H9 (cell line): ENCODE data around the gene VARS1. TPM values are rescaled to one million over a fixed set of nuclear protein-coding genes. Genes with fewer than 3 reads are reported as not detected.

Experiments
- DNase-seq: peaks from one replicate; pipeline ENCODE4 v3.0.0-alpha.2; 2017
- H2AFZ ChIP-seq: one replicate; pipeline ENCODE4 v1.6.1; 2013; ENCODE audit warnings: mild to moderate bottlenecking, low read length, control low read depth, moderate library complexity
- H2AK5ac ChIP-seq: 2 replicates; pipeline ENCODE4 v1.6.1; 2013; ENCODE audit warnings: low read length, control low read depth, mixed read lengths; ENCODE audit not compliant: insufficient read length
- H2BK120ac ChIP-seq: one replicate; pipeline ENCODE4 v1.6.1; 2013; ENCODE audit warnings: low read depth, mild to moderate bottlenecking, low read length, control low read depth, inconsistent platforms; ENCODE audit not compliant: poor library complexity, severe bottlenecking
- H2BK12ac ChIP-seq: 2 replicates; pipeline ENCODE4 v1.6.1; 2013; ENCODE audit warnings: low read length, control low read depth, mixed read lengths, low read depth; ENCODE audit not compliant: insufficient read length
- H2BK15ac ChIP-seq: 2 replicates; pipeline ENCODE4 v1.6.1; 2013; ENCODE audit warnings: low read depth, low read length, control low read depth
- H2BK20ac ChIP-seq: one replicate; pipeline ENCODE4 v1.6.1; 2013; ENCODE audit warnings: low read depth, mild to moderate bottlenecking, low read length, control low read depth, inconsistent platforms; ENCODE audit not compliant: poor library complexity, severe bottlenecking
- H2BK5ac ChIP-seq: 2 replicates; pipeline ENCODE4 v1.6.1; 2013; ENCODE audit warnings: low read length, control low read depth, mixed read lengths; ENCODE audit not compliant: insufficient read length
- H3K14ac ChIP-seq: 2 replicates; pipeline ENCODE4 v1.6.1; 2013; ENCODE audit warnings: low read length, control low read depth; ENCODE audit not compliant: insufficient read depth
- H3K18ac ChIP-seq: 2 replicates; pipeline ENCODE4 v1.6.1; 2013; ENCODE audit warnings: low read depth, mild to moderate bottlenecking, mixed read lengths, low read length, control low read depth; ENCODE audit not compliant: insufficient read length
- H3K23ac ChIP-seq: 2 replicates; pipeline ENCODE4 v1.6.1; 2013; ENCODE audit warnings: low read length, control low read depth, mixed read lengths, low read depth; ENCODE audit not compliant: insufficient read length
- H3K23me2 ChIP-seq: 2 replicates; pipeline ENCODE4 v1.6.1; 2013; ENCODE audit warnings: low read depth, mild to moderate bottlenecking, mixed read lengths, low read length, control low read depth; ENCODE audit not compliant: insufficient read length, poor library complexity, severe bottlenecking
- H3K27ac ChIP-seq: 2 replicates; pipeline ENCODE4 v1.5.1; 2013; ENCODE audit warnings: low read length, control low read depth, mixed read lengths, low read depth; ENCODE audit not compliant: insufficient read length
- H3K27me3 ChIP-seq: 2 replicates; pipeline ENCODE4 v1.6.1; 2013; ENCODE audit warnings: low read length, control low read depth, inconsistent platforms; ENCODE audit not compliant: insufficient read depth
- H3K4ac ChIP-seq: 2 replicates; pipeline ENCODE4 v1.6.1; 2013; ENCODE audit warnings: low read depth, mild to moderate bottlenecking, control low read depth, inconsistent platforms, low read length, moderate library complexity
- H3K4me1 ChIP-seq: 2 replicates; pipeline ENCODE4 v1.6.1; 2013; ENCODE audit warnings: low read length, control low read depth, inconsistent platforms; ENCODE audit not compliant: insufficient read depth
- H3K4me2 ChIP-seq: 2 replicates; pipeline ENCODE4 v1.6.1; 2013; ENCODE audit warnings: low read length, control low read depth, mixed read lengths; ENCODE audit not compliant: insufficient read length, insufficient read depth
- H3K56ac ChIP-seq: 2 replicates; pipeline ENCODE4 v1.6.1; 2013; ENCODE audit warnings: low read depth, mild to moderate bottlenecking, mixed read lengths, low read length, control low read depth; ENCODE audit not compliant: insufficient read length
- H3K79me1 ChIP-seq: 2 replicates; pipeline ENCODE4 v1.6.1; 2013; ENCODE audit warnings: low read depth, mild to moderate bottlenecking, moderate library complexity, low read length, control low read depth, inconsistent platforms; ENCODE audit not compliant: insufficient read depth, poor library complexity, severe bottlenecking
- H3K79me2 ChIP-seq: 2 replicates; pipeline ENCODE4 v1.6.1; 2013; ENCODE audit warnings: low read length, control low read depth, inconsistent platforms; ENCODE audit not compliant: insufficient read depth
- H3K9ac ChIP-seq: 2 replicates; pipeline ENCODE4 v1.6.1; 2013; ENCODE audit warnings: low read length, control low read depth, mixed read lengths; ENCODE audit not compliant: insufficient read length; ENCODE audit errors: extremely low read depth
- H3K9me3 ChIP-seq: one replicate; pipeline ENCODE4 v1.6.1; 2013; ENCODE audit warnings: low read depth, low read length, inconsistent platforms; ENCODE audit not compliant: control insufficient read depth
- H3T11ph ChIP-seq: one replicate; pipeline ENCODE4 v1.6.1; 2013; ENCODE audit warnings: mild to moderate bottlenecking, low read length, control low read depth, inconsistent platforms
- H4K20me1 ChIP-seq: one replicate; pipeline ENCODE4 v1.6.1; 2013; ENCODE audit not compliant: control insufficient read depth, insufficient read length, insufficient read depth
- H4K5ac ChIP-seq: 2 replicates; pipeline ENCODE4 v1.6.1; 2013; ENCODE audit warnings: low read depth, mild to moderate bottlenecking, mixed read lengths, low read length, control low read depth; ENCODE audit not compliant: insufficient read length
- H4K8ac ChIP-seq: replicated peaks from 2 replicates; pipeline ENCODE4 v1.6.1; 2013; ENCODE audit warnings: low read length, control low read depth, mixed read lengths, low read depth; ENCODE audit not compliant: insufficient read length
- H4K91ac ChIP-seq: 2 replicates; pipeline ENCODE4 v1.6.1; 2013; ENCODE audit warnings: low read depth, mild to moderate bottlenecking, moderate library complexity, mixed read lengths, low read length, control low read depth; ENCODE audit not compliant: insufficient read length
- H3K27ac Mint-ChIP-seq, 3 experiments: 2 replicates in 2 of 3; 3 replicates in 1 of 3; pipeline ENCODE4 v1.8.0; 2020 to 2021; ENCODE audit warnings: mixed read lengths in 3 of 3, mild to moderate bottlenecking in 1 of 3, moderate library complexity in 1 of 3
- H3K27me3 Mint-ChIP-seq: 2 replicates; pipeline ENCODE4 v1.8.0; 2021; ENCODE audit warnings: low read depth, mild to moderate bottlenecking, moderate library complexity, mixed read lengths
- H3K36me3 Mint-ChIP-seq, 3 experiments: 2 replicates in 2 of 3; 3 replicates in 1 of 3; pipeline ENCODE4 v1.8.0; 2020 to 2021; ENCODE audit warnings: low read depth in 3 of 3, mixed read lengths in 3 of 3; ENCODE audit not compliant: insufficient read depth in 1 of 3
- H3K4me1 Mint-ChIP-seq, 2 experiments: 2 replicates each; pipeline ENCODE4 v1.8.0; 2020; ENCODE audit warnings: mixed read lengths in 2 of 2
- H3K4me3 Mint-ChIP-seq, 2 experiments: 2 replicates in 1 of 2; 3 replicates in 1 of 2; pipeline ENCODE4 v1.8.0; 2020 to 2021; ENCODE audit warnings: mild to moderate bottlenecking in 2 of 2, mixed read lengths in 2 of 2, moderate library complexity in 1 of 2
- H3K9me3 Mint-ChIP-seq, 2 experiments: 2 replicates in 1 of 2; 3 replicates in 1 of 2; pipeline ENCODE4 v1.8.0; 2020; ENCODE audit warnings: mild to moderate bottlenecking in 2 of 2, mixed read lengths in 2 of 2, moderate library complexity in 1 of 2
- CTCF ChIP-seq: fragments of 200-600 bp; sonication (generic); conservative IDR thresholded peaks from 3 replicates; pipeline ENCODE4 v1.8.0; 2021; ENCODE audit warnings: antibody characterized with exemption, mild to moderate bottlenecking
- WGBS: extraction: QIAGEN DNeasy Blood & Tissue Kit; methylation state at CpG from one replicate; pipeline ENCODE4 v1.1.7; 2013; ENCODE audit warnings: missing lambda C conversion rate, low lambda C conversion rate, mixed read lengths; ENCODE audit not compliant: insufficient read length; ENCODE audit errors: extremely low coverage; 5-methylcytosine and 5-hydroxymethylcytosine counted together
- total RNA-seq: library from RNA; stranded (reverse); gene quantifications from 2 replicates; pipeline ENCODE4 v1.2.1, GENCODE V29; 2021

VARS1 gene
- total RNA-seq, 1 experiment from 2014 or later: 154 TPM

- H3K27me3 ChIP-seq: no peaks in the 10 kb centered on the region
- H3K9ac ChIP-seq: no peak overlapping the region
These were observed 26.9 kb downstream of the VARS1 start for GRCh38 chr6:31768363-31769257.

More at GRCh38 chr6:31768363-31769257, 26.9 kb downstream of the VARS1 start:
- peaks cover 0 to 6% (median 2%) of the 10 kb centered on the region in 3 experiments; a peak in 4 of 7 replicates for H3K36me3 Mint-ChIP-seq
- Histone ChIP-seq H2AFZ (no peak overlapping the region), H2BK5ac (no peak overlapping the region), H3K9me3 (no peaks in the 10 kb centered on the region), H4K8ac (no peak overlapping the region), H3K4ac (no peak overlapping the region), H2AK5ac (no peak overlapping the region), H3K27ac (no peak overlapping the region), H3K4me2 (no peak overlapping the region), H3K23me2 (no peaks in the 10 kb centered on the region), H2BK15ac (no peak overlapping the region), H2BK20ac (no peak overlapping the region), H2BK120ac (no peak overlapping the region), H3K23ac (no peak overlapping the region), H3K18ac (no peak overlapping the region), H3T11ph (no peak overlapping the region), H4K20me1 (no peaks in the 10 kb centered on the region), H4K91ac (no peak overlapping the region), H3K79me2 (no peaks in the 10 kb centered on the region), H3K79me1 (no peaks in the 10 kb centered on the region), H3K14ac (no peak overlapping the region), H3K56ac (no peak overlapping the region), H2BK12ac (no peak overlapping the region), H3K4me1 (no peaks in the 10 kb centered on the region), H4K5ac (no peak overlapping the region)
- H3K4me1 Mint-ChIP-seq: peaks cover 16 to 19% of the 10 kb centered on the region in 2 experiments
- WGBS: no CpG with 5 or more reads among the region's 18 CpGs
- no peaks in the 10 kb centered on the region; the same call in 1 of the 2 replicates for H3K27me3 Mint-ChIP-seq
- DNase-seq: no peak
- no peaks in the 10 kb centered on the region; a peak in 1 of 5 replicates for H3K9me3 Mint-ChIP-seq
- TF ChIP-seq CTCF: no peak
- no peak overlapping the region for H3K27ac Mint-ChIP-seq
- H3K4me3 Mint-ChIP-seq: no peak overlapping the region
